ENCODE results near the gene CIB1. TPM values are rescaled to one million over a fixed set of nuclear protein-coding genes. Genes with fewer than 3 reads are reported as not detected.
A peak's percentile ranks its signal among the peaks of the same experiment; 100 is the strongest.
"Not testable (repeated sequence)": the region's sequence is repeated elsewhere in the genome, so short reads cannot be mapped to it uniquely, and the experiment has no call there.

CIB1 gene
- total RNA-seq, 4 donors from 2014 or later: 15.5 to 43.4 (median 30.7) TPM

DNA sequence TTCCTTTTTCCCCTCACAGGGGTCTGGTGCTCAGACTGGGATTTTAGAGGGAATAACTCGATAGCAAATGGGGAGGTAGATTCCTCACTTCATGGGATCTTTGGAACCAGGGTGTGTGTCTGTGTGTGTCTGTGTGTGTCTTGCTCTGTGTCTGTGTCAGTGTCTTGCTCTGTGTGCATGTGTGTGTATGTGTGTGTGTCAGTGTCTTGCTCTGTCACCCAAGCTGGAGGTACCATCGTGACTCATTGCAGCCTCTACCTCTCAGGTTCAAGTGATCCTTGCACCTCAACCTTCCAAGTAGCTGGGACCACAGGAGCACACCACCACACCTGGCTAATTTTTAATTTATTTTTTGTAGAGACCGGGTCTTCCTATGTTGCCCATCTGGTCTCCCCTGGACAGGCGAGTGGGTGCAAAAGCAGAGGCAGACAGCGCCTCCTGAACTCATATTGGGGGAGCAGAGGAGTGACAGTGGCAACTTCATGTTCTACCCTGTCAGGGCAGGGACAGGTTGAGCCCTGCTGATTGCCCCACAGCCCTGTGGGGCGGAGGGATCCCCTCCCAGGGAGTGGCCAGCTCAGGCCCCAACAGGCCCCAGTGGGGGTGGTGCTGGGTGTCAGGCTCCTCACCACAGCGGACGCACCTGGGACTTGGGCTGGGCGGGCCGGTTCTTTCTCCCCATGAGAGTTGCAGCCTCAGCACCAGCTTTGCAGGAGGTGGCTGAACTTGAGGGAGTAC is 43.0 kb downstream of the CIB1 start:
- no peak overlapping the region for H3K4me3 ChIP-seq
- intact Hi-C loops (cut with DNase I; ENCODE audit: low total_unique reads) (no loop called here), in situ Hi-C loops (cut with MboI; ENCODE audit: low sequenced_read_pairs in 4 of 4) (no loop called here)
- no peaks in the 10 kb centered on the region for H3K36me3 ChIP-seq
- DNase-seq: no peak
- H3K27me3 ChIP-seq: no peaks in the 10 kb centered on the region
- peak overlapping the region in 1 of 4 donors; percentile 34 for H3K27ac ChIP-seq
- H3K4me1 ChIP-seq: peaks cover 19 to 29% of the 10 kb centered on the region in 2 donors
- no peaks in the 10 kb centered on the region for H3K9me3 ChIP-seq
- no peak for TF ChIP-seq POLR2A (IDR thresholded peaks at IDR 0.05)
- no peak for TF ChIP-seq CTCF (IDR thresholded peaks at IDR 0.05 in 4 of 5, conservative IDR thresholded peaks at IDR 0.05 in 1 of 5)
- ATAC-seq: no peak

DNA sequence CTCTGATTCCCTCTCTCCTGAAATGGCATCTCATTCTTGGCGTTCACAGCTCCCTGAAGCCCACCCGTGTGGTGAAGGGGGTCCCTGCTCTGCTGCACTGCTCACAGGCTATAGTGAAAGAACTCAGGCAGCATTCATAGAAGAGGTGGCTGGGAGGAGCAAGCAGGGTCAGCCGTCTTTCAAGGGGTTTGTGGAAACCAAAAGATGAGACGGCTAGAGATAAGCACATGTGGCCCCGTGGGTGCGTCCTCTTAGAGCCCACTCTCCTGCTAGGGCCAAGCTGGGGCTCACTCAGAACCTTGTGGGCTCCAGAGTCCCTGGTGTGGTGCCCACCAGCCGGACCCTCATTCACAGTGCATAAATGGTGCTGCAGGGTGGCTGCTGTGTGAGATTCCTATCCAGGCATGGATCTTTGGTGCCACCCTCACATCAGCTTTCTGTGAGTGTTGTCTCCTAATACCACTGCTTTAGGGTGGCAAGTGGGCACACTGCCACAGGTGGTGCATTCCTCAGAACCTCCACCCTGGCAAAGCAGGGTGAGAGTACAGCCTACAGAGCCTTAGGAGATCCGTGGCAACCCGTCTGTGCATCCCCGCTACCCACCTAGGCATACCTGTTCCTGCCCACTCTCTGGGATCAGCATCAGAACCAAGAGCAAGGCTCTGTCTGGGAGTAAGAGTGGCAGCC is 43.8 kb downstream of the CIB1 start:
- H3K27ac ChIP-seq: no peak overlapping the region
- peaks cover 19 to 36% of the 10 kb centered on the region in 2 donors for H3K4me1 ChIP-seq
- ATAC-seq: no peak
- no peak for DNase-seq
- intact Hi-C loops (cut with DNase I; ENCODE audit: low total_unique reads): no loop called here
- H3K36me3 ChIP-seq: no peaks in the 10 kb centered on the region
- H3K27me3 ChIP-seq: no peaks in the 10 kb centered on the region
- H3K9me3 ChIP-seq: no peaks in the 10 kb centered on the region
- in situ Hi-C loops (cut with MboI; ENCODE audit: low sequenced_read_pairs in 4 of 4): no loop called here
- no peak overlapping the region for H3K4me3 ChIP-seq
- no peak for TF ChIP-seq POLR2A (IDR thresholded peaks at IDR 0.05)
- TF ChIP-seq CTCF (IDR thresholded peaks at IDR 0.05 in 4 of 5, conservative IDR thresholded peaks at IDR 0.05 in 1 of 5): no peak

GRCh38 chr15:90188914-90189748 is 44.6 kb downstream of the CIB1 start:
- Histone ChIP-seq H3K27ac (no peak overlapping the region), H3K4me1 (peaks cover 19 to 36% of the 10 kb centered on the region in 2 donors), H3K9me3 (no peaks in the 10 kb centered on the region), H3K27me3 (no peaks in the 10 kb centered on the region), H3K4me3 (no peak overlapping the region), H3K36me3 (no peaks in the 10 kb centered on the region)
- in situ Hi-C loops (cut with MboI; ENCODE audit: low sequenced_read_pairs in 4 of 4) (no loop called here), intact Hi-C loops (cut with DNase I; ENCODE audit: low total_unique reads) (no loop called here)
- no peak for ATAC-seq
- no peak for DNase-seq
- TF ChIP-seq POLR2A (IDR thresholded peaks at IDR 0.05) (no peak), CTCF (IDR thresholded peaks at IDR 0.05 in 4 of 5, conservative IDR thresholded peaks at IDR 0.05 in 1 of 5) (no peak)

DNA sequence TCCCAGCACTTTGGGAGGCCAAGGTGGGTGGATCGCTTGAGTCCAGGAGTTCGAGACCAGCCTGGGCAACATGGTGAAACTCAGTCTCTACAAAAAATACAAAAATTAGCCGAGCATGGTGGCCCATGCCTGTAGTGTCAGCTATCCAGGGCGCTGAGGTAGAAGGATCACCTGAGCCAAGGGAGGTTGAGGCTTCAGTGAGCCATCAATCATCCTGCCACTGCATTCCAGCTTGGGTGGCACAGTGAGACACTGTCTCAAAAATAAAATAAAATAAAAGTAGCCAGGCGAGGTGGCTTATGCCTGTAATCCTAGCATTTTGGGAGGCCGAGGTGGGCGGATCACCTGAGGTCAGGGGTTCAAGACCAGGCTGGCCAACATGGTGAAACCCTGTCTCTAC is 45.7 kb downstream of the CIB1 start:
- intact Hi-C loops (cut with DNase I; ENCODE audit: low total_unique reads): not testable (repeated sequence)

More for the DNA sequence above, 45.7 kb downstream of the CIB1 start:
- DNase-seq; in situ Hi-C loops (cut with MboI; ENCODE audit: low sequenced_read_pairs in 4 of 4); H3K27ac ChIP-seq; H3K27me3 ChIP-seq; H3K9me3 ChIP-seq; H3K36me3 ChIP-seq; ATAC-seq; H3K4me3 ChIP-seq: not testable (repeated sequence)
- H3K4me1 ChIP-seq: peaks cover 21 to 31% of the 10 kb centered on the region in 2 donors

All from gastrocnemius medialis (tissue), 4 donors.